Suprapubic skin (tissue), 4 donors: ENCODE data around the gene GNAL. TPM values are rescaled to one million over a fixed set of nuclear protein-coding genes. Genes with fewer than 3 reads are reported as not detected.
A peak's percentile ranks its signal among the peaks of the same experiment; 100 is the strongest.

ENCODE experiments used
- DNase-seq, 2 donors: peaks; one replicate each; pipeline ENCODE4 v3.0.0-alpha.2; 2019; ENCODE audit warnings: low spot score in 2 of 2
- H3K27ac ChIP-seq: fragments of 200-600 bp; sonication (generic); one replicate; pipeline ENCODE4 v1.5.1; 2019
- H3K27me3 ChIP-seq: fragments of 200-600 bp; sonication (generic); one replicate; pipeline ENCODE4 v1.5.1; 2019
- H3K36me3 ChIP-seq: fragments of 200-600 bp; sonication (generic); one replicate; pipeline ENCODE4 v1.5.1; 2019
- H3K4me1 ChIP-seq: fragments of 200-600 bp; sonication (generic); one replicate; pipeline ENCODE4 v1.5.1; 2019
- H3K4me3 ChIP-seq: fragments of 200-600 bp; sonication (generic); one replicate; pipeline ENCODE4 v1.5.1; 2019; ENCODE audit warnings: mild to moderate bottlenecking
- H3K9me3 ChIP-seq: fragments of 200-600 bp; sonication (generic); one replicate; pipeline ENCODE4 v1.5.1; 2019
- EP300 ChIP-seq: sonication (generic); formaldehyde crosslinking; IDR thresholded peaks from one replicate; pipeline ENCODE4 v1.6.1; 2017; ENCODE audit warnings: antibody characterized with exemption
- POLR2A ChIP-seq, 2 donors: fragments of 450-650 bp; IDR thresholded peaks; one replicate each; pipeline ENCODE4 v1.6.1; 2017; ENCODE audit warnings: antibody characterized with exemption in 2 of 2, mild to moderate bottlenecking in 2 of 2, moderate library complexity in 2 of 2
- POLR2AphosphoS5 ChIP-seq, 3 donors: sonication (generic); formaldehyde crosslinking; IDR thresholded peaks; one replicate each; pipeline ENCODE4 v1.6.1; 2017; ENCODE audit warnings: antibody characterized with exemption in 3 of 3
- WGBS: methylation state at CpG from one replicate; pipeline ENCODE4 v1.1.5; 2018; 5-methylcytosine and 5-hydroxymethylcytosine counted together
- total RNA-seq, 4 donors: library from RNA; depleted of rRNA; stranded (reverse); fragments of >200 nt; gene quantifications; one replicate each; pipeline ENCODE4 v1.1.0, GENCODE V29; 2016
- TF ChIP-seq, protein P1 (sequence below), 2 donors: fragments of 200-600 bp in 1 of 2; fragments of 450-650 bp in 1 of 2; sonication (generic) in 1 of 2; IDR thresholded peaks; one replicate each; pipeline ENCODE4 v1.5.1; 2016 to 2019; ENCODE audit warnings: antibody characterized with exemption in 2 of 2, mild to moderate bottlenecking in 1 of 2, moderate library complexity in 1 of 2

The GNAL gene
- total RNA-seq, 4 donors from 2014 or later, result 8.7 to 17.2 (median 15.0) TPM

DNA sequence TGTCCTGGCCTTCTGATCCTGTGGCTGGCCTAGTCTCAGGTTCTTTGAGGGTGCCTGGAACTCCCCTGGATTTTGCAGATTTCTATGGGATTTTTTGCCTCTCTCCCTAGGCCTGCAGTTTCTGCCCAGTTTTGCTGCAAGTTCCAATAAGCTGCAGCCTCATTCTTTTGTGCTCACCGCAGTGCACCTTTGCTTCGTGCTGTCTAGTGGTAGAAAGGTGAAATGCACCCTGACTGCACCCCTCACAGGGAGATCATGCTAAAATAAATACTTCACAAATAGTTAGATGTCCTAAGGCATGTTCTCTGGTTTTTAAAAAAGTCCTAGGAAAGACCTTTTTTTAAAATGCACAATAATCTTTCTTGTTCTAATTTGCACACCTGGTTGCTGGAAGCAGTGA is 72.5 kb downstream of the GNAL start:
- no peak for DNase-seq
- 78% methylated on average over 2 of the region's 2 CpGs for WGBS
- no peaks in the 10 kb centered on the region for H3K4me1 ChIP-seq

DNA sequence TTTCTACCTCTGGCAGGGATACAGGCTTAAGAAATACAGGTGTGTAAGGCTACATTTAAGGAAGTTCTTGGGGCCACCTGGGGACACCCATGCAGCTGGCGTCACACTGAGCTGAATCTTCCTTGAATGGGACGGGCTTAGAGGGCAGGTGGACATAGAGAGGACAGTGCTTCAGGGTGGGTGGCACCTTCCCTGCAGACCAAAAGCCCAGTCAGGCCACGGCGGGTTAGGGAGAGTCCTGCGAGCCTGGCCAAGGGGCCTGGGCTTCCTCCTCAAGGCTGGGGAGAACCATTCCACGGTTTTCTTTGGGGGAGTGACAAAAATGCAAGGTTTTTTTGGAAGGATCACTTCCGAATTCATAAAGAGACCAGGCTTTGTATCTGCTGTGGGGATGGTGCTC is 73.4 kb downstream of the GNAL start:
- no peaks in the 10 kb centered on the region for H3K36me3 ChIP-seq
- H3K27ac ChIP-seq, result no peak overlapping the region
- WGBS, result 96% methylated on average over 7 of the region's 7 CpGs
- H3K4me3 ChIP-seq, result no peak overlapping the region
- H3K27me3 ChIP-seq, result no peaks in the 10 kb centered on the region
- DNase-seq, result no peak
- no peaks in the 10 kb centered on the region for H3K9me3 ChIP-seq
- TF ChIP-seq POLR2AphosphoS5 (IDR thresholded peaks at IDR 0.05) (no peak), POLR2A (IDR thresholded peaks at IDR 0.05) (no peak), EP300 (no peak)
- TF ChIP-seq, protein P1, sequence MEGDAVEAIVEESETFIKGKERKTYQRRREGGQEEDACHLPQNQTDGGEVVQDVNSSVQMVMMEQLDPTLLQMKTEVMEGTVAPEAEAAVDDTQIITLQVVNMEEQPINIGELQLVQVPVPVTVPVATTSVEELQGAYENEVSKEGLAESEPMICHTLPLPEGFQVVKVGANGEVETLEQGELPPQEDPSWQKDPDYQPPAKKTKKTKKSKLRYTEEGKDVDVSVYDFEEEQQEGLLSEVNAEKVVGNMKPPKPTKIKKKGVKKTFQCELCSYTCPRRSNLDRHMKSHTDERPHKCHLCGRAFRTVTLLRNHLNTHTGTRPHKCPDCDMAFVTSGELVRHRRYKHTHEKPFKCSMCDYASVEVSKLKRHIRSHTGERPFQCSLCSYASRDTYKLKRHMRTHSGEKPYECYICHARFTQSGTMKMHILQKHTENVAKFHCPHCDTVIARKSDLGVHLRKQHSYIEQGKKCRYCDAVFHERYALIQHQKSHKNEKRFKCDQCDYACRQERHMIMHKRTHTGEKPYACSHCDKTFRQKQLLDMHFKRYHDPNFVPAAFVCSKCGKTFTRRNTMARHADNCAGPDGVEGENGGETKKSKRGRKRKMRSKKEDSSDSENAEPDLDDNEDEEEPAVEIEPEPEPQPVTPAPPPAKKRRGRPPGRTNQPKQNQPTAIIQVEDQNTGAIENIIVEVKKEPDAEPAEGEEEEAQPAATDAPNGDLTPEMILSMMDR (IDR thresholded peaks at IDR 0.05), result no peak
- no peaks in the 10 kb centered on the region for H3K4me1 ChIP-seq

More for the DNA sequence above, 72.5 kb downstream of the GNAL start:
- TF ChIP-seq POLR2A (IDR thresholded peaks at IDR 0.05) (no peak), POLR2AphosphoS5 (IDR thresholded peaks at IDR 0.05) (no peak), EP300 (no peak)
- TF ChIP-seq, protein P1 (IDR thresholded peaks at IDR 0.05), result peak in 1 of 2 donors; percentile 17
- no peaks in the 10 kb centered on the region for H3K36me3 ChIP-seq
- H3K4me3 ChIP-seq, result no peak overlapping the region
- no peaks in the 10 kb centered on the region for H3K9me3 ChIP-seq
- H3K27ac ChIP-seq, result no peak overlapping the region
- H3K27me3 ChIP-seq, result no peaks in the 10 kb centered on the region

DNA sequence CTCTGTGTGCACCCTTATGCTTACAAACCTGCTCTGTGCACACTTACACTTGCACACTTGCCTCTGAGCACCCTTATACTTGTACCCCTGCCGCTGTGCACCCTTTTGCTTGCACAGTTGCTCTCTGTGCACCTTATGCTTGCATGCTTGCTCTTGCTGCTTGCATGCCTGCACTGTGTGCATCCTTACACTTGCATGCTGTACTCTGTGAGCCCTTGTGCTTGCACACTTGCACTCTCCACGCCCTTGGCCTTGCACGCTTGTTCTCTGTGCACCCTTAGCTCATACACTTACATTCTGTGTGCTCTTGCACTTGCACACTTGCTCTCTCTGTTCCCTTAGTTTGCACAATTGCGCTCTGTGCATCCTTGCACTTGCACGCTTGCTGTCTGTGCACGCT is 78.3 kb downstream of the GNAL start:
- TF ChIP-seq POLR2AphosphoS5 (IDR thresholded peaks at IDR 0.05) (no peak), EP300 (no peak)
- TF ChIP-seq, protein P1 (IDR thresholded peaks at IDR 0.05), result no peak
- Histone ChIP-seq H3K27ac (no peak overlapping the region), H3K9me3 (no peaks in the 10 kb centered on the region), H3K4me1 (no peaks in the 10 kb centered on the region), H3K36me3 (no peaks in the 10 kb centered on the region), H3K4me3 (no peak overlapping the region), H3K27me3 (no peaks in the 10 kb centered on the region)
- 97% methylated on average over 6 of the region's 6 CpGs for WGBS
- no peak for DNase-seq

DNA sequence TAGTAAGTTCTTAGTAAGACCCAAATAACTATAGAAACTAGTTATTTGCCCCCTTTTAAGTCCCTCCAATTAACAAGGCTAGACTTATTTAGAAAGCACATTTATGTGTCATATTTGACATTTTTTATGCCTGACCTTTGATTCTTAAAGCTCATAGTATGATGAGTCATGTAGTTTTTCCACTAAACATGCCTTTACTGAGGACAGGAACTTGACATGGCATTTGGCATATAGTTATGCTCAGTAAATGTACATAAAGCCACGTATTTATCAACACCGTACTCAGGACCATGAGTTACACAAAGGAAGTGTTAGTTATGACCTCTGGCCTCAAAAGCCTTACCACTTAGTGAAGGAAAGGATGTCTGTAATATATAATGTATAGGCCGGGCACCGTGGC is 78.9 kb downstream of the GNAL start:
- H3K4me1 ChIP-seq, result no peaks in the 10 kb centered on the region
- TF ChIP-seq POLR2AphosphoS5 (IDR thresholded peaks at IDR 0.05) (no peak), EP300 (no peak), POLR2A (IDR thresholded peaks at IDR 0.05) (no peak)
- TF ChIP-seq, protein P1 (IDR thresholded peaks at IDR 0.05), result no peak
- no peak overlapping the region for H3K27ac ChIP-seq
- no peaks in the 10 kb centered on the region for H3K27me3 ChIP-seq
- WGBS, result 82% methylated on average over 4 of the region's 4 CpGs
- DNase-seq, result no peak
- no peak overlapping the region for H3K4me3 ChIP-seq
- H3K9me3 ChIP-seq, result no peaks in the 10 kb centered on the region
- H3K36me3 ChIP-seq, result no peaks in the 10 kb centered on the region

DNA sequence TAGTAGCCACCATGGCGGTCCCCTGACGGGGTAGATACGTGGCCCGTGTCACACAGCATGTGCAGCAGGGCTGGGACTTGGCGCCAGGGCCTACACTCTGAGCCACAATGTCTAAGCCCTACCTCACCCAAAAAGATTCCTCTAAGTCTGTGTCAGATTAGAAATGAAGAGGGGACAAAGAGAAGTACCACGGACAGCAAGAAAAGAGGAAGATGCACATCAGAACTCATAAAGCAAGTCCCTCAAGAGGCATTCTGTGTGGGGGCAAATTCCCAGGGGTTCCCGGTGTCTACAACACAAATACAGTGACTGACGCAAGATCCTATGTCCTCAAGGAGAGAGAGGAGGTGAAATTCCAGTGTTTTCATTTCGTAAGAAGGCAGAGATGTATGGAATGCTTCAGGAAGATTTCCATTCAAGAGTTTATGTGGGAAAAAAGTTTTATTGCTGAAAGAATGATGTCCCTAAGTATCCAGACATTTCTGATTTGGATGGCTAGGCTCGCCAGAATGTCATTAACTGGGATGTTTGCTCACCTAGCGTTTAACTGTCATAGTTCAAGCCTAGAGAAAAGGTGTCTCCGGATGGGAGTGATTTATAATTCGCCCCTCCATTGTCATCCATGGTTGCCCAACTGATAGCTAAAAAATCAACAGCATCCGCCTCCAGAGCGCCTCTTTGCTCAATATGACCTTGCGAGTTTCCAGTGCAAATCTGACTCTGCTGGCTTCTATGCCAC is 86.5 kb downstream of the GNAL start:
- Histone ChIP-seq H3K27me3 (no peaks in the 10 kb centered on the region), H3K4me1 (no peaks in the 10 kb centered on the region), H3K4me3 (no peak overlapping the region), H3K27ac (no peak overlapping the region), H3K36me3 (no peaks in the 10 kb centered on the region), H3K9me3 (no peaks in the 10 kb centered on the region)
- TF ChIP-seq POLR2A (IDR thresholded peaks at IDR 0.05) (no peak), POLR2AphosphoS5 (IDR thresholded peaks at IDR 0.05) (no peak), EP300 (no peak)
- TF ChIP-seq, protein P1 (IDR thresholded peaks at IDR 0.05), result no peak
- WGBS, result 92% methylated on average over 16 of the region's 16 CpGs
- no peak for DNase-seq
